GM19328 (cell line): ENCODE measurements around the gene DNAJB11.
"Not testable (repeated sequence)": the region's sequence is repeated elsewhere in the genome, so short reads cannot be mapped to it uniquely, and the experiment has no call there.

Experiments used
- ATAC-seq: cut with Tn5 transposase; IDR thresholded peaks from one replicate; pipeline ENCODE4 v1.9.1; 2021; ENCODE audit warnings: mild to moderate bottlenecking, moderate library complexity; ENCODE audit not compliant: unreplicated experiment

Gene DNAJB11

GRCh38 chr3:186551387-186551786, 19.1 kb upstream of the DNAJB11 start:
- ATAC-seq = no peak

- no peak for ATAC-seq
Measured at GRCh38 chr3:186552408-186553031, 18.0 kb upstream of the DNAJB11 start.

- no peak for ATAC-seq
Measured at GRCh38 chr3:186564586-186564985, 5.9 kb upstream of the DNAJB11 start.

GRCh38 chr3:186566772-186567071, 3.8 kb upstream of the DNAJB11 start:
- ATAC-seq = no peak

- peak; percentile 40 for ATAC-seq
Measured at GRCh38 chr3:186567072-186567921, 3.2 kb upstream of the DNAJB11 start, which contains the start of gene TBCCD1. TBCCD1 (minus strand) TSS chr3:186567339; CDS start chr3:186564329, 3,010 bp downstream.

GRCh38 chr3:186569361-186569760, 1.2 kb upstream of the DNAJB11 start:
- not testable (repeated sequence) for ATAC-seq

GRCh38 chr3:186569779-186570095, 783 bp upstream of the DNAJB11 start:
- ATAC-seq = no peak

GRCh38 chr3:186570941-186571643, 572 bp downstream of the DNAJB11 start:
- no peak for ATAC-seq

- ATAC-seq = no peak
Measured at GRCh38 chr3:186571644-186572013, 1.1 kb downstream of the DNAJB11 start.

GRCh38 chr3:186577521-186577920, 7.0 kb downstream of the DNAJB11 start:
- ATAC-seq = no peak

- no peak for ATAC-seq
Measured at GRCh38 chr3:186580785-186581184, 10.3 kb downstream of the DNAJB11 start.

- no peak for ATAC-seq
Measured at GRCh38 chr3:186582541-186582940, 12.0 kb downstream of the DNAJB11 start.

- no peak for ATAC-seq
Measured at GRCh38 chr3:186583831-186584230, 13.3 kb downstream of the DNAJB11 start.

GRCh38 chr3:186586245-186586644, 15.7 kb downstream of the DNAJB11 start:
- ATAC-seq = not testable (repeated sequence)

- ATAC-seq = no peak
Measured at GRCh38 chr3:186587183-186587582, 16.7 kb downstream of the DNAJB11 start.

- no peak for ATAC-seq
Measured at GRCh38 chr3:186588632-186589031, 18.1 kb downstream of the DNAJB11 start.

GRCh38 chr3:186589121-186589520, 18.6 kb downstream of the DNAJB11 start:
- ATAC-seq = no peak

- no peak for ATAC-seq
Measured at GRCh38 chr3:186589856-186590579, 19.5 kb downstream of the DNAJB11 start.

GRCh38 chr3:186590580-186591295, 20.2 kb downstream of the DNAJB11 start:
- no peak for ATAC-seq

- no peak for ATAC-seq
Measured at GRCh38 chr3:186592682-186593081, 22.2 kb downstream of the DNAJB11 start.

- ATAC-seq = no peak
Measured at GRCh38 chr3:186593862-186594261, 23.3 kb downstream of the DNAJB11 start.
